Activated T-helper 1 cell treated with anti-CD3 and anti-CD28 coated beads, Interleukin-2, amount 50 U/mL, for 16 hours (primary cell): ENCODE data around the gene GPR149.

ENCODE experiments used
- DNase-seq, 2 donors: peaks; one replicate each; pipeline ENCODE4 v3.0.0-alpha.2; 2020; ENCODE audit warnings: low read depth in 1 of 2, low spot score in 1 of 2

Gene GPR149

GRCh38 chr3:154345422-154346122 is 84.4 kb downstream of the GPR149 start:
- DNase-seq = no peak

GRCh38 chr3:154338570-154338969 is 91.4 kb downstream of the GPR149 start:
- DNase-seq = no peak

- DNase-seq = no peak
Observed at GRCh38 chr3:154338008-154338407, 92.0 kb downstream of the GPR149 start.

- no peak for DNase-seq
Observed at GRCh38 chr3:154334973-154335420, 95.0 kb downstream of the GPR149 start.

- no peak for DNase-seq
Observed at GRCh38 chr3:154327871-154328270, 102.1 kb downstream of the GPR149 start.

- DNase-seq = no peak
Observed at GRCh38 chr3:154324919-154325318, 105.1 kb downstream of the GPR149 start.

- DNase-seq = peak; percentile 76 to 79
Observed at GRCh38 chr3:154323891-154324738, 105.9 kb downstream of the GPR149 start, which contains the start of gene DHX36. DHX36 (minus strand) TSS chr3:154324487; CDS start chr3:154324416, 71 bp downstream.

- no peak for DNase-seq
Observed at GRCh38 chr3:154316974-154317767, 112.8 kb downstream of the GPR149 start.

GRCh38 chr3:154314152-154314551 is 115.8 kb downstream of the GPR149 start:
- DNase-seq = no peak

- no peak for DNase-seq
Observed at GRCh38 chr3:154310840-154311239, 119.2 kb downstream of the GPR149 start.

GRCh38 chr3:154307363-154307762 is 122.6 kb downstream of the GPR149 start:
- no peak for DNase-seq

- no peak for DNase-seq
Observed at GRCh38 chr3:154304936-154305335, 125.1 kb downstream of the GPR149 start.

- no peak for DNase-seq
Observed at GRCh38 chr3:154304116-154304786, 125.7 kb downstream of the GPR149 start.

- no peak for DNase-seq
Observed at GRCh38 chr3:154301561-154301960, 128.4 kb downstream of the GPR149 start.

- DNase-seq = no peak
Observed at GRCh38 chr3:154294016-154294415, 136.0 kb downstream of the GPR149 start.

- no peak for DNase-seq
Observed at GRCh38 chr3:154290187-154290586, 139.8 kb downstream of the GPR149 start.
